IPS DF 4.7 (cell line): ENCODE measurements around the gene NIPSNAP2.
"Not testable (repeated sequence)": the region's sequence is repeated elsewhere in the genome, so short reads cannot be mapped to it uniquely, and the experiment has no call there.

Experiments used
- DNase-seq: peaks from one replicate; pipeline ENCODE4 v3.0.0-alpha.2; 2013; ENCODE audit warnings: low spot score; ENCODE audit errors: extremely low read depth

The NIPSNAP2 gene

GRCh38 chr7:55975988-55976633 is 11.7 kb downstream of the NIPSNAP2 start:
- no peak for DNase-seq

- no peak for DNase-seq
These were observed 13.4 kb downstream of the NIPSNAP2 start for GRCh38 chr7:55977831-55978230.

GRCh38 chr7:55980266-55980665 is 15.9 kb downstream of the NIPSNAP2 start:
- DNase-seq, result no peak

- no peak for DNase-seq
These were observed 19.2 kb downstream of the NIPSNAP2 start for GRCh38 chr7:55983537-55983936.

- DNase-seq, result no peak
These were observed 28.0 kb downstream of the NIPSNAP2 start for GRCh38 chr7:55992346-55992745.

- no peak for DNase-seq
These were observed 32.6 kb downstream of the NIPSNAP2 start for GRCh38 chr7:55996856-55997500.

GRCh38 chr7:56003749-56004148 is 39.4 kb downstream of the NIPSNAP2 start:
- DNase-seq, result no peak

- DNase-seq, result no peak
These were observed 42.8 kb downstream of the NIPSNAP2 start for GRCh38 chr7:56007167-56007652.

GRCh38 chr7:56007891-56008290 is 43.5 kb downstream of the NIPSNAP2 start:
- no peak for DNase-seq

GRCh38 chr7:56009695-56010094 is 45.3 kb downstream of the NIPSNAP2 start:
- DNase-seq, result no peak

- not testable (repeated sequence) for DNase-seq
These were observed 52.6 kb downstream of the NIPSNAP2 start for GRCh38 chr7:56017015-56017414.

- no peak for DNase-seq
These were observed 55.1 kb downstream of the NIPSNAP2 start for GRCh38 chr7:56019501-56019900.

- no peak for DNase-seq
These were observed 59.1 kb downstream of the NIPSNAP2 start for GRCh38 chr7:56023500-56023899.

- no peak for DNase-seq
These were observed 62.2 kb downstream of the NIPSNAP2 start for GRCh38 chr7:56026538-56026937.

GRCh38 chr7:56028942-56029630 is 64.7 kb downstream of the NIPSNAP2 start:
- DNase-seq, result no peak

- no peak for DNase-seq
These were observed 66.0 kb downstream of the NIPSNAP2 start for GRCh38 chr7:56030340-56030739.

- DNase-seq, result not testable (repeated sequence)
These were observed 67.2 kb downstream of the NIPSNAP2 start for GRCh38 chr7:56031556-56031955.

GRCh38 chr7:56032578-56032977 is 68.2 kb downstream of the NIPSNAP2 start:
- DNase-seq, result not testable (repeated sequence)

- DNase-seq, result peak; percentile 72
These were observed 69.5 kb downstream of the NIPSNAP2 start for GRCh38 chr7:56033671-56034432.

GRCh38 chr7:56040730-56041129 is 76.3 kb downstream of the NIPSNAP2 start:
- DNase-seq, result no peak

- not testable (repeated sequence) for DNase-seq
These were observed 81.4 kb downstream of the NIPSNAP2 start for GRCh38 chr7:56045758-56046157.
